Activated CD4-positive, alpha-beta T cell treated with anti-CD3 and anti-CD28 coated beads for 24 hours (primary cell): ENCODE results near the gene KRTAP3-3.
"Not testable (repeated sequence)": the region's sequence is repeated elsewhere in the genome, so short reads cannot be mapped to it uniquely, and the experiment has no call there.

Experiments
- DNase-seq, 2 donors: peaks; one replicate each; pipeline ENCODE4 v3.0.0-alpha.2; 2020; ENCODE audit warnings: low read depth in 2 of 2

KRTAP3-3 gene

DNA sequence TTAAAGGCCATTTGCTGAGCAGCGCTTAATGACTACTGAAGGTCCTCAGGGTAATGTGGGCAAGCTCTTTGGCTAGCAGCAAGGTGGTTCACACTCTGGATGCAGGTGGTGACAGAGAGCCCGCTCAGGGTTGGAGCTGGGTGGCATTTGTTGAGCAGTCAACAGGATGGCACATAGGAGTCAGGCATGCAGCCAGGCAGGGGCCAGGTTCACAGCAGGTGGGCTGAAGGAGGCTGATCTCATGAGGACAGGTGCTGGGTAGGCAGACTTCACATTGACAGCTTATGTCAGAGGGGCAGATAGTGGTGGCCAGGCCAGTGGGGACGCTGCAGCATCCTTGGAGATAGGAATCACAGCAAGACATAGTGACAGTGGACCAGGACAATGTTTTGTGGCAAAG, 10.4 kb upstream of the KRTAP3-3 start:
- DNase-seq = no peak

DNA sequence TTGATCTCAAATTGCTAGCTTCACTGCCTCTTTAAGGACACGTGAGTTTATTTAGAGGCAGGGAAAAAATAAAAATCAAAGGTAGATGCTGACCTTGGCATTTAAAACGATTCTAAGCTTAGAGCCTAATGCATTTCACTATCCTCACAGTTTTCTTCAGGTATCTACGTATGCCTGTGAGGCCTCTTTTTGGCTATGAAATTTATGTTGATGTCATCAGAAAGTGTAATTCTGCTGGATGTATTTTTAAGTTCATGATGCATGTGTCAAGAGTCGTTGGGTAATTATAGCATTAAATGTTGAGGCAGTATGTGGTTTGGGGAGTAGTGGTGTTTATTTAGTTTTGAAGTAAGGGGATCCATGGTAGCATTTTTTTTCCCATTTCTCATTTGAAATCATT, 10.0 kb upstream of the KRTAP3-3 start:
- DNase-seq = no peak

DNA sequence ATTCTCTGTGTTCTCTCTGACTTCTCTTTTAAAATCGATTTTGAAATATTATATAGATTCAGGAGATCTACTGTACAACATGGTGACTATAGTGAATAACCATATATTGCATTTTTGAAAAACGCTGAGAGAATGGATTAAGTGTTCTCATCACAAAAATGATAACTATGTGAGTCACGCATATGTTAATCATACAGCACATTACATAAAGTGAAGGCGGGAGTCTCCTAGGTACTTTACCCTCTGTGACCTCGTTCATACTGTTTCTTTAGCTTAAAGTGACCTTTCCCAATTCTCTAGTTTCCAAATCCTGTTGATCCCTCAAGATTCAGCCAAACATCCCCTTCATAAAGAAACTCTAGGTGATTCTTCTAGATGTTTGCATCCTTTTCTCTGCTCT, 8.8 kb upstream of the KRTAP3-3 start:
- DNase-seq = no peak

DNA sequence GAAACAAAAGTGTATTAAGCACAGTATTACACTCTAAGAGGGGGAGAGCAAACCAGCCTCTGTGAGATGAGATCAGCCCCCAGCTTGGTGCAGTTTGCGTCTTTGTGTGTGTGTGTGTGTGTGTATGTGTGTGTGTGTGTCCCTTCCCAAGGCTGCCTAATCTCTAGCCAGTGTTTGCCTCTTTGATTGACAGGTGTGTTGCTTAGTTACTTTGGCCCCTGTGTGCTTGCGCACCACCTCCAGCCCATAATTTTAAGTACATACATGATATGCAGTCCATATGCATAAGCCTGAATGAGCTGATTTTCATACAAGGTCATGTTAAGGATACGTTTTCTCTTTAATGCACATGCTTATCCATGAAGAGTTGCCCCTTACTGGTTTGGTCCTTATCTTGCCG, 7.8 kb upstream of the KRTAP3-3 start:
- no peak for DNase-seq

DNA sequence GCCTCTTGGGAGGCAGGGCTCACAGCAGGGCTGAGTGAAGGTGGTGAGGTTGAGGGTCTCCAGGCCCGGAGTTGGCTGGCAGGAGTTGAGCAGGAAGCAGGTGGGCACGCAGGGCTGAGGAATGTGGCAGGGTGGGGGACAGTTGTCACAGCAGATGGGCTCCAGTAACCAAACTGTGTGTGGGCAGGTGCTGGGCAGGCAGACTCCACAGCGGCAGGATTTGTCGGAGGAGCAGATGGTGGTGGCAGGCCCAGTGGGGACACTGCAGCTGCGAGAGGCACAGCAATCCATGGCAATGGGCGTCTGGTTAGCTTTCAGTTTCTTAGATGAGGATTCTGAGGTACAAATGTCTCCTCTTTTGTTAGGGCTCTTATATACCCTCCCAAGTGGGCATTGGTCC, 5.6 kb upstream of the KRTAP3-3 start, which contains the start of gene KRTAP3-2:
Gene KRTAP3-2 (minus strand): TSS at position 344 of the 400 bp plus-strand sequence. CDS start 53 bp downstream, at position 291.
- not testable (repeated sequence) for DNase-seq

DNA sequence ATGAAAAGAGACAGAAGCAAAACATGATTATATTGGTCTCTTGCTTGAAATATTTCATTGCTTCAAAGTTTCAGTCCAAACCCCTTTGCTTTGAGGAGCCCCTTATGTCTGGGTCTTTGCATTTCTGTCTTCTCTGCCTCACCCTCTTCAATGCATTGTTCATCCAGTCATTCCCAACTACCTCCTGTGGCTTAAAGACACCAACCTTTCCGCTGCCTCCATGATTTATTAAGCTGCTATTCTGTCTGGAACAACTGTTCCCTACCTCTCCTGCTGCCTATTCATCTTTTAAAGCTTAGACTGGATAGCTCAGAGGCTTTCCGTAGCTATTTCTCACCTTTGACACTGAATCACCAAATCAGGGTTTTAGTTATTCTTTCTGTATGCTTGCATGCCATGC, 3.4 kb upstream of the KRTAP3-3 start:
- DNase-seq = no peak

DNA sequence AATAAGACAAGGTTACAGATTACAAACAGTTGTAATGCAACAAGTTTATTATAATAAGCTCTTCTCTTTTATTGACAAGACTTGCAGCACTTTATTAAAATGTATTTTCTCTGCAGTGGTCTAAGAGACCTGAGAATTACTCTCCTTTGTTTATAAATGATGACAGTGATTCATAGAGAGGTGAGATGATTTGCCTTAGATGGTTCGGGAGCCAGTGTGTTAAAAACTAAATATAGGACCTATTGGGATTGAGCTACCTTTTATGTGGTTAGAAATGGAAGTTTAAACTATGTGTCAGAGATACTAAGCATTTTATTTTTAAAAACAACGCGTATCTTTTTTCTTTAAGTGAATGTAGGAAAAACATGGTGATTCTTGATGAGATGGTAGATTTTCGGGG, 2.9 kb upstream of the KRTAP3-3 start:
- DNase-seq = no peak

DNA sequence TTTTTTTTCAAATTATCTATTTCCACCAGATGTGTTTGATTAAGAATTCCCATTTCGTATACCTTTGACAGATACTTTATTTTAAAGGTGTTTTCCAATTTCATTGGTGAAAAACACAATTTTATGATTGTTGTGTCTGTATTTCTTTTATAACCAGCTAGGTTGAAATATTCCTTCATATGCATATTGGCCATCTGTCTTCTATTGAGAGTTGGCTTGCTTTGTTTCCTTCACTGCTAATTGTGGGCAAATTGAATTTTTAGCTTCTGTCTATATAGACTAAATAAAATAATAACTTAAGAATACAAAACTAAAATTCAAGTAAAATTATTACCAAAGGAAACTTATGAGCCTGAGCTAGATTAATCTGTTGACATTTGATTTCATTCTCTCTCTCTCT, 1.2 kb upstream of the KRTAP3-3 start:
- DNase-seq = no peak

DNA sequence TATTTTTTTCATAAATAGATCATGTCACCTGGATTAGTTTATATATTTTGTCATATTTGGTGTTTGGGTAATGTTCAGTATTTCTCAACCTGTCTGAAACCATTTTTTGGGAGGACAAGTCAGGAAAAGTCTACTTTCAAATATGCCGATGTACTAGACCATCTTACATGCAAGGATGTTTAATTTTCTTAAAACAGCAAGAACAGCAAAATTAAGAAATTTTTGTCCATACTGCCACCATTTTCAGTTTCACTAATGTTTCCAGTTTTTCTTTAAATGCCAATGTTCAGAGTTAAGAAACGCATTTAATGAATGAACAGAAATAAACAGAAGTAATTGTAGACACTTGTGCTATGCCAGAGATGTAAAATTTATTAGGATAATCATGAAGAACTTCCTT, 880 bp downstream of the KRTAP3-3 start:
- no peak for DNase-seq

DNA sequence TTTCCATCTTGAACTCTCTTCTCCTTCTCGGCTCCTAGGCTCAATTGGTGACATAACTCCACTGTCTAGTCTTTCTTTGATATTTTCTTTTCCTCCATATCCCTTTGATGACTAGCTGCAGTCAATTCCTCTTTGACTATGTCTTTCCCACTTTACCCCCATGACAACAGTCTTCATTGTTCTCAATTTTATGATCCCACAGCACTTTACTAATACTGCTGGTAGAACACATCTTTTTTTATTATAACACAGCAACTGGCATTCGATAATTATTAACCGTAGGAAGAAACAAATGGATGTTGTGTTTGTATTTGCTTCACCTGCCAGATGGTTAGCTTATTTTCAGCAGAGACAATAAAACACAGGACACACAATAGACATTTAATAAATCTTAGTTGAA, 1.3 kb downstream of the KRTAP3-3 start:
- DNase-seq = no peak

DNA sequence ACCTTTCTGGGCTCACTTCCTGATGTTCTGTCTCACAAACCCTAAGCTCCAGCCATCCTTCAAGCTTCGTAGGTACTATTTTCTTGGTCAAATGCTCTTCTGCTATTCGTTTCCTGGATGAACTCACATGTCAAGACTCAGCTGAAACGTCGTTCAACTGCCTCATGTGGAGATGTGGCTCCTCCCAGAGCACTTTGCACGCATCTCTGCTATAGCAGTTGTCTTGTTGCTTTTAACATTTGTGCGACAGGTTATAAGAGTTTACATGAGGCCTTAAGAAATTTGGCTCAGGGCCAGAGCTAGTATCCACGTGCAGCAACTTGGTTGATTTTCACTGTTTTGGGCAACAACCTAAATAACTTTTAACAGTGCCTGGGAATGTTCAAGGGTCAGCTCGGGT, 7.0 kb downstream of the KRTAP3-3 start:
- no peak for DNase-seq

DNA sequence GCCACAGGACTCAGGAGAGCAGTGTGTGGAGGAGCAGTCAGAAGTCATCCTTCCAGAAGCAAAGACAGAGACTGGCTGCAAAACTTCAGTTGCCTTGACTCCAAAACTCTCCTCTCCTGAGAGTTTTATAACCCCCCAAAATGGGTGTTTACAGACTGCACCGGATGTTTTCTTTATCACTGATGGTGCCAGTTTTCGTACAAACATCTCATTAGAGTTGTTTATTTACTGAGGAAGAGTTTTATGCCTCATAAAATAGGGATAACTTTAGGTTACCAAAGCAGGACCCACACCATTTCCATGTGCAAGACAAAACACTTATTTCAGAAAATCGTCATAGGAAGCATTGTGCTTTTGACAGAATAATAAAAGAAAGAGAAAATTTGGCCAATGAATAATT, 9.7 kb downstream of the KRTAP3-3 start, which contains the start of gene KRT40:
Gene KRT40 (minus strand): TSS at position 101 of the 400 bp plus-strand sequence. CDS start 53 bp downstream, at position 48.
- no peak for DNase-seq

DNA sequence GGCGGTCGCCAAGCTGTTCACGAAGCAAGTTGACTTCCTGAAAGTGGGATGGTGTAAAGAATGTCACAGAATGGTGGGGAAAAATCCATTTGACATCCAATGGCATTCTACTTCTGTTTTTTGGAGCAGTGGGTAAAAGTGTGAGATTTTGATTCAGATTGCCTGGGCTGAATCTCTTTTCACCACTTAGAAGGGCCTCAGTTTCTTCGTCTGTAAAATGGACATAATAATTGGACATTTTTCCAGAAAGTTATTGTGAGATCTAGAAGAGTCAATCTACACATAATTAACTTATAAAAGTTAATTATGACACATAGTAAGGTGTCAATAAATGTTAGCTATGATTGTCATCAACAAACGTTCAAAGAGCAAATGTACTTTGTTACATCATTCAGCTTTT, 12.8 kb downstream of the KRTAP3-3 start:
- DNase-seq = no peak

DNA sequence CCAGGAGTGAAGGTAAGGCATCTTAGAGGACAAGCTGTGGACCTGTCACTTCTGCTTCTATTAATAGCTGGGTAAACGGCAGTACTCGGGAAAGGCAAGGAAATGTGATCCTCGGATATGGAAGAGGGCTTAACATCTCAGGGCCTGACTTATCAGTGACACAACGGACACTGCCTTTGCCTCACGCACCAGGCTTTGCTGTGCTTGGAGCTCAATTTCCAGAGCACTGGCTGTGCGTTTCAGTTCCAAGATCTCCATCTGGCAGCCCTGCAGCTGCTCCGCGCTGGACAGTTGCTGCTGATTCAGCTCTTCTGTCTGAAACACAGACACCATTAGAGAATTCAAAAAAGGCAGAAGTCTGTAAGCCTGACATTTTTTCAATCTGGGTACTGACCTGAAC, 13.4 kb downstream of the KRTAP3-3 start:
- DNase-seq = no peak

DNA sequence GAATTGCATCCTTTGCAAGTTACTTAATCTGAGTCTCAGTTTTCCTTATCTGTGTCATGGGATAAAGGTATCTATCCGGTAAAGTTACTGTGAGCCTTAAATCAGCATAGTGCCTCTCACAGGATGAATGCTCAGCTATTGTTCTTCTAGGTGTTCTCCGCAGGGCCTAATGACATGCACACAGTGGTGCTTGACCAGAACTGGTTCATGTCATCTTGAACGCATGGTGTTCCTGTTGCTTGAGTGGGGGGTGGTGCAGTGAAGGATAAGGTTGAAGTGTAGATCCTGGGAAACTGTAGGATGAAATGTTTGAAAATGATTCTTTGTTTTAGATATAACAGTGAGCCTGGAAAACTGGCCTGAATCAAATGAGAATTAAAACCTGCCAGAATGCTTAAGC, 13.8 kb downstream of the KRTAP3-3 start:
- DNase-seq = no peak

DNA sequence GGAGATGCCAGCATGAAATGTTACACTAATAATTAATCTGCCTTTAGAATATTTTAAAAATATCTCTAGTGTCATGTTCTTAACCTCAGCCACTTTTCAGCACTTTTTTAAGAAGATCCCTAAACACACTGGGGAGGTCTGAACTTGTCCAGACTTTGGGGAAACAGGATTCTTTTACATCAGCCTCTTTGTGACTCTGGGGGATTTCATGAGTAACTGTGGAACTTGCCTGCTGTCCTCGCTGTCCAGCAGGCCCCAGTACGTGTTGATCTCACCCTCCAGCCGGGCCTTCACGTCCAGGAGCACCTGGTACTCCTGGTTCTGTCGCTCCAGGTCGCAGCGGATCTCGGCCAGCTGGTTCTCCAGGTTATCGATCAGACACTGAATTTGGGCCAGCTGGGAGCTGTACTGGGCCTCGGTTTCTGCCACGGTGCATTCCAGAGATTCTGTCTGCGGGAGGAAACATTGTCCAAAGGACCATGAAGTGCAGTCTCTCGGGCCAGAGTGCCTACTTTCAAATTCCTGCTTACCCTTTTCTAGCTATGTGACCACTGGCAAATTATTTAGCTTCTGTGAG, 15.3 kb downstream of the KRTAP3-3 start:
- no peak for DNase-seq

DNA sequence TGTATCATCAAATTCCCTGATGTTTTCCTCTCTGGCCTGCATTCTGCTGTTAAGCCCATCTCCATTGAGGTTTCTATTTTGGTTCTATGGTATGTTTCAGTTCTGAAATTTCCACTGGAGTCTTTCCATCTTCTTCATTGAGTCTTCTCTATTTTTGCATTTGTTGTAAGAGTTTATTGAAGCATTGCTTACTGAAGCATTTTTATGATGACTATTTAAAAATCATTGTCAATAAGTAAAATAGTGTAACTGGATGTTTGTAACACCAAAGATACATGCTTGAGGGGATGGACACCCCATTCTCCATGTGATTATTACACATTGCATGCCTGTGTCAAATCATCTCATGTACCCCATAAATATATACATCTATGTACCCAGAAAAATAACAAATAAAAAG, 18.4 kb downstream of the KRTAP3-3 start:
- no peak for DNase-seq

DNA sequence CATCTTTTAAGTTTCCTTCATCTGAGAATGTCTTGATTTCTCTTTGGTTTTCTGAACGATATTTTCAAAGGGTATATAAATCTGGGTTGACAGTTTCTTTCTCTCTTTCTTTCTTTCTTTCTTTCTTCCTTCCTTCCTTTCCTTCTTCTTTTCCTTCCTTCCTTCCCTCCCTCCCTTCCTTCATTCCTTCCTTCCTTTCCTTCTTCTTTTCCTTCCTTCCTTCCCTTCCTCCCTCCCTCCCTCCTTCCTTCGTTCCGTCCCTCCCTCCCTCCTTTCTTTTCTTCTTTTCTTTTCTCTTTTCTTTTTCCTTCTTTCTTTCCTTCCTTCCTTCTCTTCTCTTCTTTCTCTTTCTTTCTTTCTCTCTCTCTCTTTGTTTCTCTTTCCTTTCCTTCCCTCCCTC, 19.6 kb downstream of the KRTAP3-3 start:
- DNase-seq = no peak

DNA sequence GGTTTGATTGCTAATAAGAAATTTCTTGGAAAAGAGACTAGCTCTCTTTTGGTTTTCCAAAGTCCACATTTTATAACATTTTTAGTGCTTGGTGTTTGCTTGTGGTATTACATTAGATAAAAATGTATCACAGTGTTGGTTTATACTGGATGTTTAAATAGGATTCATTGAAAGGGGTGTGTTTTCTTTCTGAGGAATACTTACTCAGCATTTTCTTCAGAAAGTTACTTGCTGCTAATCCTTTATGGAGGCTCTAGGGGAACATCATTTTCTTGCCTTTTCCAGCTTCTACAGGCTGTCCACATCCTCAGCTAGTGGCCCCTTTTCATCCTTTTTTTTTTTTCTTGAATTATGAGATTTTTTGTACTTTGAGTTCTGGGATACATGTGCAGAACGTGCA, 26.4 kb downstream of the KRTAP3-3 start:
- no peak for DNase-seq

DNA sequence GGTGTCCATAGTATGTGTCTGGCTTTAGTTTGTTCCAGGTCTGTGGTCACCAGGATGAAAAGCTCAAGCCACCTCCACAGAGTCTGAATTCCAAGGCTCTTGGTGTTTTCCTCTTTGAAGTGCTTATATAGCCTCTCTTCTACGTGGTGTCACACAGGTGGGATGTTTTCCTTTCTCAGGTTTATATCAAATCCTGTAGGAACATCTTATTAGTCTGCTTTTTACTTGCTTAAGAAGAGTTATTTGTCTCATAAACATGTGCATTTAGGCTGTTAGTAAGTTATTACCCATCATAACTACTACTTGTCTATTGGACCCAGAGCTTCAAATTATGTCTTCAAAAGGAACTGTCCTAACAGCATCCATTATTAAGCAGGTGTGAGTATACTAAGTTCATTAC, 27.1 kb downstream of the KRTAP3-3 start, which contains the start of gene KRT39:
Gene KRT39 (minus strand): TSS at position 101 of the 400 bp plus-strand sequence. CDS start 92 bp downstream, at position 9.
- DNase-seq = no peak

DNA sequence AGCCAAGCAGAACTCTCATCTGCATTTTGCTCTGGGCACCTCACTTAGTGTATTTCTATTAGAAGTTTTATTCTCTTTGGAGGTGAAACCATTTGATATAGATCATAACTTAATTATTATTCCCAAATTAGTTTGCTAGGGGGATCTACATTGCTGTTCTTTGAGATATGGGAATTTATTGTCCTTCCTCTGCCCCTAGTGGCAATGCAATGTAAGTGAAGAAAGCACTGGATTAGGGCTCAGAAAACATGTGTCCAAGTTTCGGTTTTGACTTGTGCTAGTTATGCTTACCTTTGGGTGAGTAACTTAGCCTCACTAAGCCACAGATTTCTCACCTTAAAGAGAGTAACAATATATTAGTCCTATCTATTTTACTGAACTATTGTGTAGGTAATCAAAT, 30.1 kb downstream of the KRTAP3-3 start:
- no peak for DNase-seq

DNA sequence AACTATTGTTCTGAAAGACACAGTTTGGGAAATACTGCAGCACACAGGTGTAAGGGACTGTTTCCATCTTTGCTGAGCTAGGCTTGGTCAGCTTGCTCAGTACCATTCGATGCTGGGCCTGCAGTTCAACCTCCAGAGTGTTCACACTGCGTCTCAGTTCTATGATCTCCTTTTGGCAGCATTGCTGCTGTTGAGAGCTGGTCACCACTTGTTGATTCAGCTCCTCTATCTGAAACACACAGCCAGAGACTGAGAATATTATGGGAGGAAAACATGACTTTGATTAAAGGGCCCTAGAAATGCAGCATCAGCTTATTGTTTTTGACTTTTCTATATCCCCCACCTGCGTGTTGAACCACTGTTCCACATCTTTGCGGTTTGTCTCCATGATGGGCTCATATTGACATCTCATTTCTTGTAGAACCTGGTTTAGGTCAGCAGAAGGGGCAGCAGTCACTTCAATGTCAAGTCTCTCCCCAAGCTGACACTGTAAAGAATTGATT, 31.9 kb downstream of the KRTAP3-3 start:
- no peak for DNase-seq

DNA sequence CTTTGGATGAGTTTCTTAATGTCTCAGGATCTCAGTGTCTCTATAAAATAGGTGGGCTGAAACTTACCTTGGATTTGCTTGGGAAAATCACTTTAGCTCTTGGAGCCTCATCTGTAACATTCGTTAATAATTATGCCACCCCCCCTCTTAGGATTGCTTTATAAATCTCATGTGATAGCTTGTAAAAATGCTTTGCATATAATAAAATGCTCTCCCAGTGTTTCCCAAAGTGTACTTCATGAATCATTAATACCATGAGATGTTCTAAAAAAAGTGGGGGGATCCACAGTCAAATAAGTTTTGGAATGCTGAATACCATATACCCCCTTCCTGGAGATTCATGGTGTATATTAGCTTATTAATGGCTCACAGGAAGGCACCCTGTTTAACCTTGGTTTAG, 32.4 kb downstream of the KRTAP3-3 start:
- no peak for DNase-seq

DNA sequence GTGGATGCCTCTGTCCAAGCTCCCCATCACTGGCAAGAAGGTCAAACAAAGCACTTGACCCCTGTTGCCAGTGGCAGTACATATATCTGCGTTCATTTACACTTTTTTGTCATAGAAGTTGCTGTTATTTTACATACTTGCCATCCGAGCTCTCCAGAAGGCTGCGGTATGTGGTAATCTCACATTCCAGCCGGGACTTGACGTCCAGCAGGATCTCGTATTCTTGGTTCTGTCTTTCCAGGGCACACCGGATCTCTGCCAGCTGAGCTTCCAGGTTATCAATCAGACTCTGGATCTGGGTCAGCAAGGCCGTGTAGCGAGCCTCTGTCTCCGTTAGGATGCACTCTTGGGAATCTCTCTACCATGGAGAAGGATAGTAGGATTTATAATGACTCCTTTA, 33.8 kb downstream of the KRTAP3-3 start:
- no peak for DNase-seq
